ENCODE measurements around the gene DPP6.

GRCh38 chr7:154651501-154651900 is 599.3 kb downstream of the DPP6 start:
- TF ChIP-seq CTCF (IDR thresholded peaks at IDR 0.05) = no peak
- TF ChIP-seq POLR2AphosphoS5 (IDR thresholded peaks at IDR 0.05) = no peak
- TF ChIP-seq EP300 (IDR thresholded peaks at IDR 0.05) = no peak
